MM.1S (cell line): Measurements from ENCODE around the gene BIVM.

ENCODE experiments used
- DNase-seq: peaks from one replicate; pipeline ENCODE4 v3.0.0-alpha.2; 2015
- H2AFZ ChIP-seq: fragments of 300-600 bp; sonication (generic); 2 replicates; pipeline ENCODE4 v1.6.0; 2016; ENCODE audit warnings: antibody characterized with exemption, low read length
- H3F3A ChIP-seq: fragments of 300-600 bp; sonication (generic); 2 replicates; pipeline ENCODE4 v1.6.1; 2016; ENCODE audit warnings: mild to moderate bottlenecking, antibody characterized with exemption, low read length, moderate library complexity, mixed read lengths; ENCODE audit not compliant: insufficient read depth
- H3K27ac ChIP-seq: fragments of 300-600 bp; sonication (generic); 2 replicates; pipeline ENCODE4 v1.5.1; 2016; ENCODE audit warnings: mild to moderate bottlenecking, low read length
- H3K27me3 ChIP-seq: fragments of 300-600 bp; sonication (generic); replicated peaks from 2 replicates; pipeline ENCODE4 v1.6.0; 2016; ENCODE audit warnings: low read length; ENCODE audit not compliant: insufficient read depth
- H3K36me3 ChIP-seq: fragments of 300-600 bp; sonication (generic); replicated peaks from 2 replicates; pipeline ENCODE4 v1.6.1; 2016; ENCODE audit warnings: mild to moderate bottlenecking, low read length, mixed read lengths; ENCODE audit not compliant: insufficient read depth
- H3K4me1 ChIP-seq: fragments of 300-600 bp; sonication (generic); 2 replicates; pipeline ENCODE4 v1.6.1; 2016; ENCODE audit warnings: low read length, mixed read lengths
- H3K4me2 ChIP-seq: fragments of 300-600 bp; sonication (generic); 2 replicates; pipeline ENCODE4 v1.6.0; 2016; ENCODE audit warnings: low read depth, low read length
- H3K4me3 ChIP-seq: fragments of 300-600 bp; sonication (generic); 2 replicates; pipeline ENCODE4 v1.5.1; 2016; ENCODE audit warnings: low read length, mixed read lengths
- H3K79me2 ChIP-seq: fragments of 300-600 bp; sonication (generic); 2 replicates; pipeline ENCODE4 v1.6.1; 2016; ENCODE audit warnings: mixed run types, low read length, mixed read lengths
- H3K9ac ChIP-seq: fragments of 300-600 bp; sonication (generic); 2 replicates; pipeline ENCODE4 v1.6.1; 2016; ENCODE audit warnings: low read length, mixed read lengths
- H3K9me2 ChIP-seq: fragments of 300-600 bp; sonication (generic); replicated peaks from 2 replicates; pipeline ENCODE4 v1.6.1; 2016; ENCODE audit warnings: mild to moderate bottlenecking, low read length, mixed read lengths; ENCODE audit not compliant: insufficient read depth
- H3K9me3 ChIP-seq: fragments of 300-600 bp; sonication (generic); replicated peaks from 2 replicates; pipeline ENCODE4 v1.6.1; 2016; ENCODE audit warnings: mild to moderate bottlenecking, low read length, mixed read lengths; ENCODE audit not compliant: insufficient read depth
- H4K20me1 ChIP-seq: fragments of 300-600 bp; sonication (generic); 2 replicates; pipeline ENCODE4 v1.6.1; 2016; ENCODE audit warnings: mild to moderate bottlenecking, low read length, moderate library complexity, mixed read lengths; ENCODE audit not compliant: insufficient read depth
- CTCF ChIP-seq: fragments of 300-600 bp; sonication (generic); IDR thresholded peaks from 2 replicates; pipeline ENCODE4 v1.5.1; 2016; ENCODE audit warnings: antibody characterized with exemption, low read length, mixed read lengths
- EZH2 ChIP-seq: fragments of 300-600 bp; sonication (generic); optimal IDR thresholded peaks from 2 replicates; pipeline ENCODE3; 2017; ENCODE audit warnings: low read depth, mild to moderate bottlenecking, antibody characterized with exemption, low read length, mixed read lengths
- EZH2phosphoT487 ChIP-seq: fragments of 300-600 bp; sonication (generic); IDR thresholded peaks from 2 replicates; pipeline ENCODE4 v1.6.1; 2018; ENCODE audit warnings: antibody characterized with exemption, low read length

The BIVM gene

GRCh38 chr13:102788683-102789082 is 10.2 kb upstream of the BIVM start:
- H3K36me3 ChIP-seq = peaks cover 13% of the 10 kb centered on the region
- no peaks in the 10 kb centered on the region for H4K20me1 ChIP-seq
- H3K79me2 ChIP-seq = no peaks in the 10 kb centered on the region
- no peak overlapping the region for H3K4me2 ChIP-seq
- DNase-seq = no peak
- no peaks in the 10 kb centered on the region for H3F3A ChIP-seq
- no peaks in the 10 kb centered on the region for H3K9me3 ChIP-seq
- no peaks in the 10 kb centered on the region for H3K27me3 ChIP-seq
- H3K9ac ChIP-seq = no peak overlapping the region
- no peak overlapping the region for H2AFZ ChIP-seq
- no peak for TF ChIP-seq EZH2phosphoT487
- no peak for TF ChIP-seq EZH2
- no peak for TF ChIP-seq CTCF
- no peaks in the 10 kb centered on the region for H3K4me1 ChIP-seq
- H3K4me3 ChIP-seq = no peak overlapping the region
- H3K9me2 ChIP-seq = no peaks in the 10 kb centered on the region
- no peak overlapping the region for H3K27ac ChIP-seq

GRCh38 chr13:102792396-102792795 is 6.5 kb upstream of the BIVM start:
- TF ChIP-seq EZH2phosphoT487 = no peak
- no peak for TF ChIP-seq CTCF
- no peak for TF ChIP-seq EZH2
- no peaks in the 10 kb centered on the region for H3K9me3 ChIP-seq
- no peak overlapping the region for H3K4me3 ChIP-seq
- H3K27me3 ChIP-seq = no peaks in the 10 kb centered on the region
- peaks cover 4% of the 10 kb centered on the region for H3K4me1 ChIP-seq
- DNase-seq = no peak
- peaks cover 5% of the 10 kb centered on the region; the same call in 1 of the 2 replicates for H3F3A ChIP-seq
- peaks cover 8% of the 10 kb centered on the region for H3K79me2 ChIP-seq
- H3K27ac ChIP-seq = no peak overlapping the region
- H3K4me2 ChIP-seq = no peak overlapping the region
- no peaks in the 10 kb centered on the region for H4K20me1 ChIP-seq
- H2AFZ ChIP-seq = no peak overlapping the region
- H3K36me3 ChIP-seq = peaks cover 8% of the 10 kb centered on the region; the same call in 1 of the 2 replicates
- no peak overlapping the region for H3K9ac ChIP-seq
- H3K9me2 ChIP-seq = no peaks in the 10 kb centered on the region

GRCh38 chr13:102793611-102794355 is 5.1 kb upstream of the BIVM start:
- H3K4me1 ChIP-seq = peaks cover 4% of the 10 kb centered on the region
- no peaks in the 10 kb centered on the region for H4K20me1 ChIP-seq
- no peak for TF ChIP-seq EZH2phosphoT487
- no peak for TF ChIP-seq CTCF
- no peak for TF ChIP-seq EZH2
- H3K9ac ChIP-seq = no peak overlapping the region
- no peak for DNase-seq
- H2AFZ ChIP-seq = no peak overlapping the region
- no peaks in the 10 kb centered on the region for H3K9me2 ChIP-seq
- H3K27ac ChIP-seq = no peak overlapping the region
- H3K9me3 ChIP-seq = no peaks in the 10 kb centered on the region
- H3K27me3 ChIP-seq = no peaks in the 10 kb centered on the region
- no peak overlapping the region for H3K4me3 ChIP-seq
- peaks cover 17% of the 10 kb centered on the region for H3F3A ChIP-seq
- no peak overlapping the region for H3K4me2 ChIP-seq
- peaks cover 8% of the 10 kb centered on the region; the same call in 1 of the 2 replicates for H3K36me3 ChIP-seq
- H3K79me2 ChIP-seq = peaks cover 22% of the 10 kb centered on the region
